CD1c-positive myeloid dendritic cell (primary cell): ENCODE measurements around the gene COL9A1.
"Not testable (repeated sequence)": the region's sequence is repeated elsewhere in the genome, so short reads cannot be mapped to it uniquely, and the experiment has no call there.

ENCODE experiments used
- DNase-seq: peaks from one replicate; pipeline ENCODE4 v3.0.0-alpha.2; 2016; ENCODE audit errors: extremely low spot score

COL9A1 gene

DNA sequence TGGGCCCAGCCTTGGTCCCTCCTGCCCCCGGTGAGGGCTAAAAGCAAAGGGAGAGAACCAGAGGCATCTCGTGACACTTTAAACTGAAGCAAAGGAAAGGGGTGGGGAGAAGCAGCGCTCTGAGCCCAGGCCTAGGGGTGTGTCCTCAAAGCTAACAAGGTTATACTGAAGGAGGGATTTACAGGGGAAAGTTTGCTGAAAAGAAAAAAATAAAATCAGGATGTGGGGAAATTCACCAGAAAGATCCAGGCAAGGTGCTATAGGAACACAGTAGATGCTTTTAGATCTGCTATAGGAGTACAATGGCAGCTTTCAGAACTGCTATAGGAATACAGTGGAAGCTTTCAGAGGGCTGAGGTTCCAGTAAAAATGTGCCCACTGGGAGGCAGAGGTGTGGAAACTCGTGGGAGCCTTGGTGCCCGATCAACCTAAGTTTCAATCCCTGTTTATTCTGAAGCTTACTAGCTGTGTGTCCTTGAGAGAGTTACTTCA is at the start of gene COL9A1:
TSS of gene COL9A1 (minus strand) at position 51 of the 492 bp plus-strand sequence. CDS start 160 bp downstream, outside the sequence.
- DNase-seq: no peak

- DNase-seq: no peak
These were observed 48.6 kb upstream of the COL9A1 start for GRCh38 chr6:70351461-70351860.

- DNase-seq: no peak
These were observed 42.7 kb upstream of the COL9A1 start for GRCh38 chr6:70345619-70346018.

DNA sequence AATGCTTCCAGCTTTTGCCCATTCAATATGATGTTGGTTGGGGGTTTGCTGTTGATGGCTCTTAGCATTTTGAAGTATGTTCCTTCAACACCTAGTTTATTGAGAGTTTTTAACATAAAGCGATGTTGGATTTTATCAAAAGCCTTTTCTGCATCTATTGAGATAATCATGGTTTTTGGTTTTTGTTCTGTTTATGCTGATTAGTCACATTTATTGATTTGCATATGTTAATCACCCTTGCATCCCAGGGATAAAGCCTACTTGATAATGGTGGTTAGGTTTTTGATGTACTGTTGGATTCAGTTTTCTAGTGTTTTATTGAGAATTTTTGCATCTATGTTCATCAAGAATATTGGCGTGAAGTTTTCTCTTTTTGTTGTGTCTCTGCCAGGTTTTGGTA is 40.4 kb upstream of the COL9A1 start:
- no peak for DNase-seq

DNA sequence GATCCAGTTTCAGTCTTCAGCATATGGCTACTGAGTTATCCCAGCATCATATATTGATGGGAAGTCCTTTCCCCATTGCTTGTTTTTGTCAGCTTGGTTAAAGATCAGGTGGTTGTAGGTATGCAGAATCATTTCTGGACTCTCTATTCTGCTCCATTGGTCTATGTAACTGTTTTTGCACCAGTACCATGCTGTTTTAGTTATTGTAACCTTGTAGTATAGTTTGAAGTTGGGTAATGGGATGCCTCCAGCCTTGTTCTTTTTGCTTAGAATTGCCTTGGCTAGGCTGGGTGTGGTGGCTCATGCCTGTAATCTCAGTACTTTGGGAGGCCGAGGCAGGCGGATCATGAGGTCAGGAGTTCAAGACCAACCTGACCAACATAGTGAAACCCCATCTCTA is 36.9 kb upstream of the COL9A1 start:
- not testable (repeated sequence) for DNase-seq

DNA sequence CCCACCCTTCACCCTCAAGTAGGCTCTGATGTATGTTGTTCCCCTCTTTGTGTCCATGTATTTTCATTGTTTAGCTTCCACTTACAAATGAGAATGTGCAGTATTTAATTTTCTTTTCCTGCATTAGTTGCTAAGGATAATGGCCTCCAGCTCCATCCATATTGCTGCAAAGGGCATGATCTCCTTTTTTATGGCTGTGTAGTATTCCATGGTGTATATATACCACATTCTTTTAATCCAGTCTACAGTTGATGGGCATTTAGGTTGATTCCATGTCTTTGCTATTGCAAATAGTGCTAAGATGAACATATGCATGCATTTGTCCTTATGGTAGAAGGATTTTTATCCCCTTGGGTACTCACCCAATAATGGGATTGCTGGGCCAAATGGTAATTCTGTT is 35.9 kb upstream of the COL9A1 start:
- no peak for DNase-seq

DNA sequence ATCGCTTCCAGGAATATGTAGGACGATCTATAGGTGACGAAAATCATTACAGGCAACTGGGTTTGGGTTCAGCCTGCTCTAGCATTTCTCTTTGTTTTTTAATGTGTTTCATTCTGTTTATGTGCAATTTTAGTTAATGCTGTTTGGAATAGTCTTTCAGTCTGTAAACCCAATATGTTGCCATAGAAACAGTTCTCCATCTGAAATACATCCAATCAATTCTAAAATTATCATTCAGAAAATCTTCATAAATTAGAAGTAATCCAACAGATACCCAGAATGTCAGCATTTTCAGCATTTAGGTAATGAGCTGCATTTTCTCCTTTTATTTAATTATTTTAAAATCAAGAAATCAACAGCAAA is 34.8 kb upstream of the COL9A1 start:
- DNase-seq: no peak

DNA sequence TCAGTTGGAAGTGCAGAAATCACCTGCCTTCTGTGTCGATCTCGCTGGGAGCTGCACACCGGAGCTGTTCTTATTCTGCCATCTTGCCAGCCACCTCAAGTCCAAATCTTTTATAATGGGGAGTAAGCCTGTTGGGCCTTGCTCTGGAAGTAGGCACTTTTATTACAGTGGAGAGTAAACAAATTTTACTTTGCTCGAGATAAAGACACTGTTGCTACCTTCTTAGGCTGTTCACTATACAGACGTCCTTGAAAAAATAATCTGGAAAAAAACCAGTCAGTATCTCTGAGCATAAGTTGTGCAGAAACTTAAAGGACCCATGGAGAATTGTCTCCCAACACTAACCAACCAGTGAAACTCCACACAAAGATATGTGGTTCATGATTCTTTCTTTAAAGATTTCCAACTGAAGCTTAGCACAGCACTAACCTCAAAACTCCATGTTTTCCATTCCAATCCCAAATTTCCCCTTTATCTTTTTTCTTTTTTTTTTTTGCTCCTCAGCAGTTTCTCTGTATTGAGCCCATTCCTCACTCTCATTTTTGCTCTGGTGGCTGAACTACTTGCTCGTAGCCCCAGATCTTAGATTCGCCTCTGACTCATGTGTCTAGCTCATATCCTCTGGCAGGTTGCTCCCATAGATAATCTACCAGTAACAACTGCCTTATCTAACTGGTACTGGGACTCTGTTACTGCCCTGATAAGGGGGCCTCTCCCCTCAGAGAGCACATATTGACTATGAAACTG is 34.3 kb upstream of the COL9A1 start:
- DNase-seq: no peak

GRCh38 chr6:70327036-70327435 is 24.2 kb upstream of the COL9A1 start:
- DNase-seq: no peak

- no peak for DNase-seq
These were observed 22.1 kb upstream of the COL9A1 start for GRCh38 chr6:70325009-70325408.

DNA sequence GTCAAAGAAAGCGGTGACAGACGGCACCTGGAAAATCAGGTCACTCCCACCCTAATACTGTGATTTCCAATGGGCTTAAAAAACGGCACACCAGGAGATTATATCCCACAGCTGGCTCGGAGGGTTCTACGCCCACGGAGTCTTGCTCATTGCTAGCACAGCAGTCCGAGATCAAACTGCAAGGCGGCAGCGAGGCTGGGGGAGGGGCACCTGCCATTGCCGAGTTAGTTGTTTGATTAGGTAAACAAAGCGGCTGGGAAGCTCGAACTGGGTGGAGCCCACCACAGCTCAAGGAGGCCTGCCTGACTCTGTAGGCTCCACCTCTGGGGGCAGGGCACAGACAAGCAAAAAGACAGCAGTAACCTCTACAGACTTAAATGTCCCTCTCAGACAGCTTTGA is 14.9 kb upstream of the COL9A1 start:
- not testable (repeated sequence) for DNase-seq

GRCh38 chr6:70315079-70315751 is 12.3 kb upstream of the COL9A1 start:
- DNase-seq: no peak

- DNase-seq: no peak
These were observed 11.4 kb upstream of the COL9A1 start for GRCh38 chr6:70314296-70314695.

DNA sequence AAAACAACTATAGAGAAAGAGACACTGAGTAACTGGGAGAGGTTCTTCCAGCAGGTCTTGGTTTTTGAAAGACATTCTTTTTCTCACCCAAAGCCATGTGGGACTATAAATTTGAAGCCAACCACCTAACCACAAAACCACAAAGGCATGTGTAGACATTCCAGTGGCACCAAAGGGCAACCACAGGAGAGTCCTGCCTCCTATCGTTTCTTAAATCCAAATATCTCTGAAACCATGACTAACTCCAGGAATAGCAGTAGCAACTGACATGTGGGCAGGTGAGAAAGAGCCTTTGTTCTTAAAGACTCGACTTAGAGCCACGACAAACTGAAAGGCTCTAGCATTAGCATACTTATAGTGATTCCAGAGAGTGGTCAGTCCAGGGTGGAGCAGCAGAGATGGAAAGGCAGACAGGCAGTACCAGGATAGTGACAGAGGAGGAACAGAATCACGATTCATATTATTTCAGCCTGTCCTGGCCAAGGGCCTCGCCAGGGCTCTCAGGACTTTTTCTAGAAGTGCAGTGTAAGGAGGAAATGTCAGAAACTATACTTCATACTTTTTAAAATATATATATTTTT is 9.4 kb upstream of the COL9A1 start:
- DNase-seq: no peak

DNA sequence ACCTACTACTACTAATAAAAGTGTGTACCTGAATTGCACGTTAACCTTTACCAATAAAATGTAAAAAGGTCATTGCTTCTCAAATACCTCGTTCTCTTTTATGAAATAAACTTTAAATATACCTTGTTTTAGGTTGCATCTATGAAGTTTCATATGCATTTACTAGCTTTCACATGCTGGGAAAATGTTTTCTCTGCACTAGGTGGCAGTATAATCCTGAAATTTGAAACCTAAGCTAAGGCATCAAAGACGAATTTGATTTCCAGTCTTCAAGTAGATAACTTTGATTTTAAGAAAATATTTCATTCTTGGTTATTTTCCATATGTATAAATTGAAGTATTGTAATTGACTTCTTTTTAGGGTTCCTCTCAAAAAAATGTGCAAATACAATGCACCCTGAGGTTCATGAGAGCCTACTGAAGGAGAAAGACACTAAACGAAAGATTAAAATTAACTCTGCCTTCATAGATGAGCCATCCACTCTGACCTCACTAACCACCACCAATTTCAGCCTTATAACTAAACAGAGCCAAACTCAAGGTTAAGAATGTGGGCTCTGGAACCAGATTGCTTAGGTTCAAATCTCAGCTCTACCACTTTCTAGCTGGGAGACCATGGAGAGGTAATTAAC is 7.3 kb upstream of the COL9A1 start:
- DNase-seq: peak; percentile 33

- DNase-seq: no peak
These were observed 6.4 kb upstream of the COL9A1 start for GRCh38 chr6:70309243-70309642.

- DNase-seq: not testable (repeated sequence)
These were observed 5.3 kb upstream of the COL9A1 start for GRCh38 chr6:70308142-70308541.

DNA sequence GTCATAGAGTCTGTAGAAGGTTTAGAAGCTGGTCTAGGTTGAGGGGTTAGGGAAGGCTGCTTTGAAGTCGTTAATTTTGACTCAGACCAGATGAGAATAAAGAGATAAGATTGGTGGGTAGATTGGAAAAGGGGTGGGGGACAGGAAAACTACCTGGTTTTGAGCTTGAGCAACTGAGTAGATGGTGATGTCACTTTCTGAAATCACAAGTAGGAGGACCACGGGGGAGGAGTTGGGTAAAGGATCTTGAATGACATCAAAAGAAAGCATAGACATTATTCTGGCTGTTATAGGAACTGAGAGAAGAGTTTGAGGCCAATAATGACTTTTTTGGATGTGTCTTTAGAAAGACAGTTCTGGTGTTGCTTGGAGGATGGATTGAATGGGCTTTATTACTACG is 4.1 kb upstream of the COL9A1 start:
- no peak for DNase-seq

- no peak for DNase-seq
These were observed 1.7 kb upstream of the COL9A1 start for GRCh38 chr6:70304616-70305015.

GRCh38 chr6:70299456-70299855 is 3.4 kb downstream of the COL9A1 start:
- no peak for DNase-seq

- no peak for DNase-seq
These were observed 4.8 kb downstream of the COL9A1 start for GRCh38 chr6:70298068-70298467.

- DNase-seq: no peak
These were observed 10.7 kb downstream of the COL9A1 start for GRCh38 chr6:70292193-70292592.

GRCh38 chr6:70289299-70289698 is 13.6 kb downstream of the COL9A1 start:
- no peak for DNase-seq
